Measurements from ENCODE around the gene DPM2.

The DPM2 gene

DNA sequence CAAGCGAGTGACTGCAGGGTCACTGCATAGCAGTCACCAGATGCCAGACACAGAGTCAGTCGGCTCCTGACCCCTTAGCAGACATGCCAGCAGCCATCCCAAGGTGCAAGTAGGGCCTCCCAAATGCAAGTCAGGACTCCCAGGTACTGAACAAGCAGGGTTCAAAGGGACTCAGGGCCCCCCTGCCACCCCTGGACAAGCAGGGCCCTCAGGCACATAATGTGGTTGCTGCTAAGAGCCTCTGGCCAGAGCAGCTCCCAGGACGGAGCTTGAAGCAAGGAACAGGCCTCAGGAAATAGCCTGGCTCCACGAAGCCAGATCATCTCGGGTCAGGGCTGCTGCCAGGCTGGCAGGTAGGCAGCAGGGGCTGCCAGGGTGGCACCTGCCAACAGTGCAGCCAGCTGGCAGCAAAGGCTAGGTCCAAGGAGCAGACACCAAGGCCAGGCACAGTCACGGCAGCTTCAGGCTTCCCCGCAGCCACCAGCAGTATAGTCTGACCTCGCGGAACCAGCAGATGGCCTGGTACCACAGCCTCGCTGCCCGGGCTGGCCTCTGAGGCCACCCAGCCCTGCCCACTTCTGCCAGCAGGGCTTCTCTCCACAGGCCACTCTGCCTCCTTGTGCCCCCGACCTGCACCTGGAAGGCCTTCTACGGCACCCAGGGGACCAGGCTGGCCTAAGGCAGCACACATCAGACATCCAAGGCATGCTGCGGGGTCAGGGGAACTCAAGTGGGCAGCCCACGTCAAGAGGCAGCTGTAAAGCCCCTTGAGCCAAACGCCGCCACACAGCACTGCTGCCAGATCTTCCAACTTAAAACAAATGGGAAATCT lies 35.7 kb upstream of the DPM2 start:
- DNase-seq (ENCODE audit: low spot score), result no peak

DNA sequence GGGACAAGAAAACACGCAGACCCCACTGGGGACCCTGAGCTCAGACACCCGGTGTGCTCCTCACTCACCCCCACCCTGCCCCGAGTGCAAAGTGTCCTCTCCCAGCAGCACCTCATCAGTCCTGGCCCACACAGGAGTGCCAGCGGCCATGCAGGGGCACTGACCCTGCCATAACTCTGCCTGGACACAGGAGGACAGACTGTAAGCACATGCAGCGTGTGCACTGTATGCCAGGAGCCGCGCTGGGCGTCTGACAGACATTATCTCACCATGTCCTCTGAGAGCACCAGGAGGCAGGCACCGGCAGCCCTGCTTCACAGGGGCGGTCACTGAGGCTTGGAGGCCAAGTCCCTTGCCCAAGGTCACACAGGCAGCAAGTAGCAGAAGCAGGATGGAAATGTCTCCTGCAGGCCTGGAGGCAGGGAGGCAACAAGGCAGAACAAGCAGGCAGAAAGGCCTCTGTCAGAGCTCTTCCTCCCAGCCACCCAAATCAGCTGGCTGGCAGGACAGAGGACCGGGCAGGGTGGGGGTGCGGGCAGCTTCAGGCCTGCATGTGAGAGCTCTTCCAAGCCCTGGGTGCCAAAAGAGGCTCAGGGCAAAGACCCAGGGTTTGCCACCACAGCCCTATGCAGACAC lies 34.7 kb upstream of the DPM2 start:
- DNase-seq (ENCODE audit: low spot score), result no peak

DNA sequence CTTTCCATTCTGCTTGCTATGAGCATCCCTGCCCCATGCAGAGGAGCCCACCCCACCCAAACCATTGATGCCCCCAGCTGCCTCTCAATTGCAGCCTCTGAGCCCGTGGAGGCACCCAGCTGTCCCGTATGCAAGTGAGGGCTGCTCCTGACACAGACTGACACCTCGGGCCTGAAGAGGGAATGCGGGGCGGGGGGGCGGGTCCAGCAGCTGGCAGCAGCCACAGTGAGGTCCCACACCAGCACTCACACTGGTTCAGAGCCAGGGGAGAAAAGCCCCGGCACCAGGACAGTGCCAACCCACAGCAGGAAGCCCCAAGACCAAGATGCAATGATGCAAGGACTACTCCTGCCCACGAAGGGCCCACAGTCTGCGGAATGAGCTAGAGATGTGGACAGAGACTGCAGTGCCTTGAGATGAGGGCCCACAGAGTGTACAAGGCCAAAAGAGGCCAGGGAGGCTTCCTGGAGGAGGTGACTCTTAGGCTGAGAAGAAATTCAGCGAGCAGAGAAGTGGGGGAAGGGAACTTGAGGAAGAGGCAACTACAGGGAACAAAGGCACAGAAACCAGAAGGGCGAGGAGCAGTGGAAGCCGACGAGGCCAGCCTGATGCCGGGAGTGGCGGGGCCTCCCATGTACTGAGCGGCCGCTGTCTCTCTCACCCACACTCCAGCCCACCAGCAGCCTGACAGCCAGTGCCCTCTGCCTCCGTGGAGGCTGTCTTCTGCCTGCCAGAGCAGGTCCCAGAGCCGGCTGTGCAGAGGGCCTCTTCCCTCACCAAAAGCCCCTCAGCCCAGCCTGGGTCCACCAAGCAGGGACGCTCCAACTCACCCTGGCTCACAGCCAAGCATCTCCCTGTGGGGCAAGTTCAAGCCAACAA lies 33.9 kb upstream of the DPM2 start:
- no peak for DNase-seq (ENCODE audit: low spot score)

DNA sequence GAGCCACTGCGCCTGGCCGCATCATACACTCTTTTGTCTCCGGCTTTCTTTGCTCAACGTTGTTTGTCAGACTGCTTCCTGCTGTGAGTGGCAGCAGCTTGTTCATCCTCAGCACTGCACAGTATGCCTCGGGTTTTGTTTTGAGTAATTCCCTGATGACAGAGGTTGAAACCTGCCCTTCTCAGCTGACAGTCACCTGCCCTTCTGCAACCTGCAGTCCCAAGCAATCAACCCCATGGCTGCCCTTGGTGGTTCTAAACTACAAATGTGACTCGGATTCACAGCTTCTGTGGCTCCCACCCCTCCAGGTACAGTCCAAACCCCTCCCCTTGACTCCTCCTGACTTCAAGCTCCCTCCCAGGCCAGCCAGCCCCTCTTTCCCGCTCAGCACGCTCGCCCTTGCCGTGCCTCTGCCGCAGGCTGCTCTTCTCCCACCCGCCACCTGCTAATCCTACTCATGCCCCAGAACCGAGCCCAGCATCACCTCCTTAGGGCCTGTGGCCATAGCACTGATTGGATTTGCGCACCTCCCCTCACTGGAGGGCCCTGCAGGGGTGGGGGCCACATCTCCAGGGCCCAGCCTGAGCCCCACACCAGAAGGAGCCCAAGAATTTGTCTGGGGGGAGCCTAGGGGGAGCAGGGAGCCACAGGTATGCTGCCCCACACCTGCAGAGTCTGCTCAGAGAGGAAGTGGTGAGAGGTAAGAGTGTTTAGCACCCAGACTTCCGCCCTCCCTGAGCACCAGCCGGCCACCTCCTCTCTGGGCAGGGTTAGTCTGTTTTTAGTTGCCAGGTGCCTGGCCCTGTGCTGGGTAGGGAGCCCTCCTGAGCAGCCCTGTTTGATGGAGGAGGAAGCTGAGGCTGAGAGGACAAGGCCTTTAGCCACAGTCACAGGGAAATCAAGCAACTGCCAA lies 33.0 kb upstream of the DPM2 start:
- no peak for DNase-seq (ENCODE audit: low spot score)

DNA sequence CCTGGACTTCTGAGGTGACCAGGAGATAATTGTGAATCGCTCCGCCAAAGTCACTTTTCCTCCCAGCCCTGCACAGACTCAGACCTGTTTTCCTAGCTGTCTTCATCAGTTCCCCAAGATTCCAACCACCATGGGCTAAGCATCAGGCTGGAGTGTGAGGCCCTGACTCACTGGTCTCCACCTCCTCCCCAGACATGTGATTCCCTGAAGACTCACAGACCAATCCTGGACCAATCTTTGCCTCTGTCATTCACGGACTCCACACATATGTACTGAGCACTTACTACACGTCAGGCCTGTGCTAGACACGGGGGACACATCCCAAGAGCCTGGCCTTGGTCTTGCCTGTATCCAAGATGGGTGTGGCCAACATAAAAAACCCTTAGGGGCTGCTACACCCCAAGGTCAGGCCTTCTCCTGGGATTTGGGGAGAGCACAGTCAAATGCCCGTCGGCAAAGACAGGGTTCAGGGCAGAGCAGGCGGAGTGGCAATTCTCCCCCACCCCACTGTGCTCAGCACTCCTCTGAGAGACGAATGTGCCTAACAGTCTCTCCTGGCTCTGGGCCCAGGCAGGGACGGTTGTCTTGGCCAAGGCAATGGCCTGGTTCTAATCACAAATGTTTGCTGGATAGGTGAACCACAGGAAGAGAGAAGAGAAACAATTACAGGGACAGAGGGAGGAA lies 31.2 kb upstream of the DPM2 start:
- DNase-seq (ENCODE audit: low spot score), result no peak

DNA sequence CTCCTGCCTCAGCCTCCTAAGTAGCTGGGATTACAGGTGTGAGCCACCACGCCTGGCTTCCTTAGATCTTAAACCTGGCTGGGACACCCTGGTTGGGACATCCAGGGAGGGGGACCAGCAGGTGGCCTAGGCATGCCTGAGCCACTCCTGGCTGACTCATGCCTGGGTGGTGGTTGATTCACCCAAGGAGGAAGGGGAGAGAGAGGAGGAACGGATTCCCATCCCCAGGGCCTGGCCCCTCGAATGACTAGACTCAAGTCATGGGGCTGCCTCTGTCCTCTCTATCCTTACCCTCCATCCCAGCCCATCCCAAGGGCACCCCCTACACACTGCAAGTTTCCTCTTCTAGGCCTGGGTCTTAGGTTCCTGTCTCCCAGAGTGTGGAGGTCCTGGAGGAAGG lies 30.4 kb upstream of the DPM2 start:
- no peak for DNase-seq (ENCODE audit: low spot score)

DNA sequence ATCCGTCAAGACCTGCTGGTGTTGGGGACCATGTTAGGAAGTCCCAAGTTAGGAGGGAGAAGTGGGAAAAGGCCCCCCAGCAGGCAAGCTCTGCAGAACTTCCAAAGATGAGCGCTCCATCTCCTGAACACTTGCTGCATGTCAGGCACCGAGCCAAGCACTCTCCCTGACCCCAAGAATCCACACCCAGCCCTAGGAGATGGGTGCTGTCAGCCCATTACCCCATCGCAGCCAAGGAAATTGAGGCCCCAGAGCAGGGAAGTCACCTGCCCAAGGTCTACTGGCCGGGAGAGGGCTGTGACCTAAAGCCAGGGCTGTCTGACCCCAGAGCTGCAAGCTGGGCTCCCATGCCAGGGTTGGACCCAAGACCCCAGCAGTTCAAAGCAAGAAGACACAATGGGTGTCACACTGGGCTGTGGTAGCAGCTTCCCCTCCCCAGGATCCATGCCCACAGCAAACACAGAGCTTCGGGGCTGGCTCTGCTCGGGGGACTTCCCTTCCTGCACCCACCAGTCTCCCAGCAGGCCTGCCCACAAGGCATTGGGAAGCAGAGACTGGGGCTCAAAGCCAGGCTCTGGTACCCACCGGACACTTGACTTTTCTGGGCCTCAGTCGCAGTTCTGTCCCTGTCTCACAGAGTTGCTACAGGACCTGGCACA lies 29.6 kb upstream of the DPM2 start:
- no peak for DNase-seq (ENCODE audit: low spot score)

DNA sequence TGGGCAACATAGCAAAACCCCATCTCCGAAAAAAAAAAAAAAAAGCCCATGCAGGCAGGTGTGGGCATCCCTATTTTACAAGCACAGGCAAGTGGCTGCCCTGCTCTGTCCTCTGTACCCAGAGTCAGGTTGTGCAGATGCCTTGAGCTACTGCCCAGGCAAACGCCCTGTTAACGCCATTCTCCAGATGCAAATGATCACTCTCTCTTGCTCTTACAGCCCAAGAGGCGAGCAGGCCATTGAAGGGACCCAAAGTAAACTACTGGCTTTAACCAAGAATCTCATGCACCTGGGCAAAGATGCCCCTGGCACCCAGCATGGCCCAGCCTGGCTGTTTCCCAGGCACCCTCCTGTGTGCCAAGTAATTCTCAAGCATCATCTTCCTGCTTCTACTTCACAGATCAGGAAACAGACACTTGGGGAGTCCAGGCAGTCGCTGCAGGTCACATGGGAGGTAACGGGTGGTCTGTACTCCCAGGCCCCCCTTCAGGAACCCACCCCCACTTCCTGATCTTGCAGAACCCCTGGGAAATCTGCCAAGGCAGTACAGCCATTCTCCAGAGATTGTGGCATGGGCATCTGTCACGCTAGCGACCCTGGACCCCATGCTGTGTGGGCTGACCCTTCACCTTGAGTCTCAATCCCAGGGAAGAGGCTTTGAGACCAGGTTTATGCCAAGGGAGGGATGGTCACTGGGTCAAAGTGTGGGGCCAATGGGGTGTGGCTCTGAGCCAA lies 28.9 kb upstream of the DPM2 start:
- DNase-seq (ENCODE audit: low spot score), result no peak

DNA sequence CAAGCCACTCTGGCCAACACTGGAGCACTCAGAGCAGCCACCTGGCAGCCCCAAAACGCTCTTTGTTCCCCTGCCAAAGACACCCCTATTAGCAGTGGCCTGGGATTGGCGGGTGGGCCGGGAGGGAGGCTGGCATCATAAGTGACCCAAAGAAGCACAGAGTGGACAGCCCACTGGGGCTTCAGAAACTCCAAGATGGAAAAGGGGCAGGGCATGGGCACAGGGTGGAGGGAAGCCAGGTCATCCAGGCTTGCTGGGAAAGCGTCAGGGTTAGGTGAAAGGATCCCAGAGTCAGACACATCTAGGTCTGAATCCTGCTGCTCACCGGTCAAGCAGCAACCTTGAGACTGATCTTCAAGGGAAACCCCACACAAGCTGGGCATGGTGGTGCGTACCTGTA lies 28.3 kb upstream of the DPM2 start:
- DNase-seq (ENCODE audit: low spot score), result no peak

DNA sequence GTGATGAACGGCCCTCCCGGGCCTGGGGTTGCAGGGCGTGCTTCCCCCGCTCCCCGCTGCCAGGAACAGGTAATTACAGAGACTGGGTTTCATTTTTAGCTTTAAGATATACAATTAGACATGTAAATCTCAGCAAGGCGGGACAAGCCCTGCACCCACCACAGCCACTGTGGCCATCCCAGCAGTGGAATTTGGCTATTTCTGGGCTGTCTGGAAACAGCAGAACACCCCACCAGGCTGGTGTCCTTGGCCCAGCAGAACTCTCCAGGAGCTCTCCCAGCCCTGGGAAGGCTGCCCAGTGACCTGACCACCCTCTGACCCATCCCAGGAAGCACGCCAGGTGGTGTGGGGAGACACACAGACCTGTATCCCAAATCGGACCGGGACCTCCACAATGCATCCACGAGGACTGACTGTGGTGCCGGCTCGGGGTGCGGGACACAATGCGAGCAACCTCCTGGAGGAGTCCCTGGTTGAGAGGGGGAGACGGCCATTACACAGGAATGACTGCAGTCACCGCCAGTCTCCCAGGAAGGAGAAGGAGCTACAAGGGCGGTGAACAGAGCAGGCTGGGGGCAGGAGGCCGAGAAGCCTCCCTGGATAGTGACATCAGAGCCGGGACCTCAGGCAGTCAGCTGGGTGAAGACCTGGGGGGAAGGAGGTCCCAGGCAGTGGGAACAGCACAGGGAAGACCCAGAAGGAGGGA lies 25.9 kb upstream of the DPM2 start:
- no peak for DNase-seq (ENCODE audit: low spot score)

DNA sequence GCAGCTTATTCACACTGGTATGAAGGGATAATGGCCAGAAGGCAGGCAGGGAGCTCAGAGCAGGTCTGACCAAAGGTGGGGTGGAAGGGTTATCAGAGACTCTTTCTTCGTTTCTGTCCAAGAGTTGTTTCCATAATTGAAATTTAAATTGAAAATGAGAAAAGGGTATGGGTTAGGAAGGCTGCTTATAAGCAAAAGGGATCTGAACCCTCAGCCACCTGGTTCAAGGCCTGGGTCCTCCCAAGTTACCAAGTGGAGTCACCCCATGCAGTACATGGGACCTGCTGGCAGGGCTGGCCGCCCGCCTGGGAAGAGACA lies 25.3 kb upstream of the DPM2 start:
- DNase-seq (ENCODE audit: low spot score), result no peak

DNA sequence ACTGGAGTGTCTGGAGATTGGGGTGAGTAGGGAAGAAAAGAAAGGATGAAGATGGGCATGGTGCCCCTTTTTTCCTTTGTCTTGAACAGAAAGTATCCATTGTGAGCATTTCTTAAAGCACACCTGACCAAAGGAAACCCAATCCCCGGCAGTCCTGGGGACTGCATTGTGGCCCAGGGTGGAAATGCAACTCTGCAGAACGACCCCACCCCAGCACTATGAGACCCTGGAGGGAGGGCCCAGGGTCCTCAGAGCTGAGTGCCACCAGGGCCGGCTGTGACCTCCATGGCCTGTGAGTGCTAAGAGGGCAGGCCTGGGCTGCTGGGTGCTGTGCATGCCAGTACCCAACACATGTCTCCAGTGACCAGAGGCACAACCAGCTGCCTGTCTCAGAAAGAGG lies 24.6 kb upstream of the DPM2 start:
- DNase-seq (ENCODE audit: low spot score), result no peak

DNA sequence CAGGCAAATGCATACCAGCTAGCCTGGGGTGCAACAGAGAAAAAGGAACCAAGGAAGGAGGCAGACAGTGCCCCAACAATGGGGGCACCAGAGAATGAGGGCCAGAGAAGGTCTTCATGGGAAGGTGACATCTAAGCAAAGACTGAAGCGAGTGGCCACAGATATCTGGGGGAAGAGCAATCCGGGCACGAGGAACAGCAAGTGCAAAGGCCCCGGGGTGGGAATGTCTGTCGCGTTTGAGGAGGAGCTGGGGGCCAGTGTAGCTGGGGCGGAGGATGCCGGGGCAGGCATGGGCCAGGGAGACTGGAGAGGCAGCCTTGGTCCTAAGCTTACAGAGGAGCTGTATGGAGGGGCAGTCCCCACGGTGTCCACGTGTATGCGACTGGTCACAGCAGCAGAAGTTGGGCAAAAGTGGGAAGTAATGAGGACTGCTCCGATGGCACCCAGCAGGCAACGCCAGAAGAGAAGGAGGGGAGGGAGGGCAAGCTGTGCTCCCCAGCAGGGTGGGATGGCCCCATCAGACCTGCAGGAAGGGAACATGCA lies 24.0 kb upstream of the DPM2 start:
- no peak for DNase-seq (ENCODE audit: low spot score)

DNA sequence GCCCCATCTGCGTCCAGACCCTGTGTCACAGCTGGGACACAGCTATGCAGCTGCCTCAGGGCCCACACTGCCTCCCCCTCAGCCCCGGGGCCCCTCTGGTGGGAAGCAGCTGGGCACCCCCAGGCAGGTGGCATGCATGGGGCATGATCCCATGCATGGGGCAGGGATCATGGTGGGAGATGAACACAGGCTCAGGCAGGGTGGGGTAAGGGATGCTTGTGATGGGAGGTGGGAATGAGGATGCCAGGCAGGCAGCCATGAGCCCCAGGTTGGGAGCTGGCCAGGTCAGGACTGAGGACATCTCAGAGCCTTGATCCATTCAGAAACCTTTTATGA lies 23.5 kb upstream of the DPM2 start:
- no peak for DNase-seq (ENCODE audit: low spot score)

DNA sequence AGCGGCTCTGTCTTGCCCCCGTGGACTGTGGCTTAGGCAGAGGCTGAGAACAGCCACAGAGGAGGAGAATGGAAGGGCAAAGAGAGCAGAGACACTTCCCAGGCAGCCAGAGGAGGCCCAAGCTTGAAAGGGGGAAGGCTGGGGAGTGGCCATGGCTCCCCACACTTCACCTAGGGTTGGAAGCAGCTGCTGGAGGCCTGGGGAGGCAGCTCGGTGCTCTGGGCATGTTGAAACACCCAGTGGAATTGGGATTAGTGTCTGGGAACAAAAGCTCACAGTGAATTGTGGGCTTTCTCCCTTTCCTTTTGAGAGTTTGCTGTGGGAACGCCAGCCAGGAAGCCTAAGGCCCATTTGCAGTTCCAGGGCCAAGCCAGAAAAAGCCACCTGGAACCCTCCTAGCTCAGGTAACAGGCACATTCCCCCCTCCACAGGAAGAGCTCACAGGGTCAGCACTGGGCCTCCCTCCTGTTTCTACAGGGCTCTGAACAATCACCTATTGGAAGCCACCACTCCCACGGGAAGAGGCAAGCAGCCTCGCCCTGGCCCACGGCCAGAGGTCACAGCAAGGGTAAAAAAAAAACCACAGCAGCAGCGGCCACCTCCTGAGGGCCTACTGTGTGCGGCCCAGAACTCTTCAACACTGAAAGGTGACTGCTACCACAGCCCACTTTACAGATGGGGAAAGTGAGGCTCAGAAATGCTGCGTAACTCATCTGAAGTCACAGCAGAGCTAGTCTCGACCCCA lies 22.9 kb upstream of the DPM2 start:
- DNase-seq (ENCODE audit: low spot score), result no peak

DNA sequence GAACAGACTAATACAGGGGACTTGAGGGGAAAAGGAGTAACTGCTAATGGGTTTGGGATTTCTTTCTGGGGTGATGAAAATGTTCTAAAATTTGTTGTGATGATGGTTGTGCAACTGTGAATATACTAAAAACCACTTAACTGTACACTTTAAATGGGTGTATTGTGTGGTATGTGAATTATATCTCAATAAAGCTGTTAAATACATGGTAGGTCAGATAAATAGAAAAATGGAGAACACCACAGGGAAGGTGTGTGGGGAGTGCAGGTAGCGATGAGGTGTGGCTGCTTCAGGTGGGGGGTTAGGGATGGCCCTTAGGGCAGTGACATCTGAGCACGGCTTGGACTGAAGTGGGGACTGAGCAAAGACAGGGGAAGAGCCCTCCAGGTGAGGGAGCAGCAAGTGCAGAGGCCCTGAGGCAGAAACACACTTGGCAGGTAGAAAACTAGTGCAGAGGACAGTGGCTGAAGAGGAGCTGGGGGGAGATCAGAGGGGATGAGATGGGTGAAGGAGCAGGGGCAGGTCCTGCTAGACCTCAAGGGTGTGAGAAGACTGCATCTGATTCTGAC lies 22.3 kb upstream of the DPM2 start:
- DNase-seq (ENCODE audit: low spot score), result no peak

DNA sequence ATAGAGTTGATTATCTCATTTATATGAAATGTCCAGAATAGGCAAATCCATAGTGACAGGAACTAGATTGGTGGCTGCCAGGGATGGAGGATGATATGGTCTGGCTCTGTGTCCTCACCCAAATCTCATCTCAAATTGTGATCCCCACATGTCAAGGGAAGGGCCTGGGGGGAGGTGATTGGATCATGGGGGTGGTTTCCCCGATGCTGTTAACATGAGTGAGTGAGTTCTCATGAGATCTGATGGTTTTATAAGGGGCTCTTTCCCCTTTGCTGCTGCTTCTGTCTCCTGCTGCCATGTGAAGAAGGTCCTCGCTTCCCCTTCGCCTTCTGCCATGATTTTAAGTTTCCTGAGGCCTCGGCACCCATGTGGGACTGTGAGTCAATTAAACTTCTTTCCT lies 21.7 kb upstream of the DPM2 start:
- no peak for DNase-seq (ENCODE audit: low spot score)

DNA sequence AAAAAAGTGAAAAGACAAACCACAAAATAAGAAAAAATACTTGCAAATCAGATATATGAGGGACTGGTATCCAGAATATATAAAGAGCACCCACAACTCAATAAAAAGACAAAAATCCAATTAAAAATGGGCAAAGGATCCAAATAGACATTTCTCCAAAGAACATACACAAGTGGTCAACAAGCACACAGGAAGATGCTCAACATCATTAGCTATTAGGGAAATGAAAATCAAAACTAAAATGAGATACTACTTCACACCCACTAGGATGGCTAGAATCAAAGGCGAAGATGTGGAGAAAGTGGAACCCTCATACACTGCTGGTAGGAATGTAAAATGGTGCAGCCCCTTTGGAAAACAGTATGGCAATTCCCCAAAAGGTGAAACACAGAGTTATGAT lies 21.1 kb upstream of the DPM2 start:
- no peak for DNase-seq (ENCODE audit: low spot score)
